ENCODE data around the gene FUBP1.
"Not testable (repeated sequence)": the region's sequence is repeated elsewhere in the genome, so short reads cannot be mapped to it uniquely, and the experiment has no call there.

The FUBP1 gene

GRCh38 chr1:77950873-77951272, 28.0 kb downstream of the FUBP1 start:
- DNase-seq (ENCODE audit: low read depth in 2 of 3, low spot score in 2 of 3) = no peak

GRCh38 chr1:77948841-77949424, 29.9 kb downstream of the FUBP1 start:
- DNase-seq (ENCODE audit: low read depth in 2 of 3, low spot score in 2 of 3) = no peak

GRCh38 chr1:77945345-77945744, 33.5 kb downstream of the FUBP1 start:
- DNase-seq (ENCODE audit: low read depth in 2 of 3, low spot score in 2 of 3) = no peak

- no peak for DNase-seq (ENCODE audit: low read depth in 2 of 3, low spot score in 2 of 3)
These were observed 36.3 kb downstream of the FUBP1 start for GRCh38 chr1:77942400-77943140.

GRCh38 chr1:77940921-77941570, 37.8 kb downstream of the FUBP1 start:
- no peak for DNase-seq (ENCODE audit: low read depth in 2 of 3, low spot score in 2 of 3)

GRCh38 chr1:77938651-77939050, 40.2 kb downstream of the FUBP1 start:
- DNase-seq (ENCODE audit: low read depth in 2 of 3, low spot score in 2 of 3) = no peak

- DNase-seq (ENCODE audit: low read depth in 2 of 3, low spot score in 2 of 3) = no peak
These were observed 49.1 kb downstream of the FUBP1 start for GRCh38 chr1:77929806-77930205.

- DNase-seq (ENCODE audit: low read depth in 2 of 3, low spot score in 2 of 3) = no peak
These were observed 51.5 kb downstream of the FUBP1 start for GRCh38 chr1:77927414-77927813.

- no peak for DNase-seq (ENCODE audit: low read depth in 2 of 3, low spot score in 2 of 3)
These were observed 52.1 kb downstream of the FUBP1 start for GRCh38 chr1:77926561-77927357.

GRCh38 chr1:77925956-77926355, 52.9 kb downstream of the FUBP1 start:
- DNase-seq (ENCODE audit: low read depth in 2 of 3, low spot score in 2 of 3) = no peak

- no peak for DNase-seq (ENCODE audit: low read depth in 2 of 3, low spot score in 2 of 3)
These were observed 53.4 kb downstream of the FUBP1 start for GRCh38 chr1:77925518-77925917.

- DNase-seq (ENCODE audit: low read depth in 2 of 3, low spot score in 2 of 3) = not testable (repeated sequence)
These were observed 60.0 kb downstream of the FUBP1 start for GRCh38 chr1:77918918-77919317.

GRCh38 chr1:77910116-77910515, 68.8 kb downstream of the FUBP1 start:
- no peak for DNase-seq (ENCODE audit: low read depth in 2 of 3, low spot score in 2 of 3)

GRCh38 chr1:77906624-77907023, 72.2 kb downstream of the FUBP1 start:
- DNase-seq (ENCODE audit: low read depth in 2 of 3, low spot score in 2 of 3) = no peak

- DNase-seq (ENCODE audit: low read depth in 2 of 3, low spot score in 2 of 3) = no peak
These were observed 72.8 kb downstream of the FUBP1 start for GRCh38 chr1:77906019-77906545.

- DNase-seq (ENCODE audit: low read depth in 2 of 3, low spot score in 2 of 3) = no peak
These were observed 73.3 kb downstream of the FUBP1 start for GRCh38 chr1:77905603-77906002.

- DNase-seq (ENCODE audit: low read depth in 2 of 3, low spot score in 2 of 3) = no peak
These were observed 78.1 kb downstream of the FUBP1 start for GRCh38 chr1:77900687-77901293.

GRCh38 chr1:77899647-77900320, 79.1 kb downstream of the FUBP1 start:
- no peak for DNase-seq (ENCODE audit: low read depth in 2 of 3, low spot score in 2 of 3)

Data from activated CD8-positive, alpha-beta memory T cell treated with anti-CD3 and anti-CD28 coated beads for 48 hours (primary cell).